ENCODE data around the gene NRDE2.

DNA sequence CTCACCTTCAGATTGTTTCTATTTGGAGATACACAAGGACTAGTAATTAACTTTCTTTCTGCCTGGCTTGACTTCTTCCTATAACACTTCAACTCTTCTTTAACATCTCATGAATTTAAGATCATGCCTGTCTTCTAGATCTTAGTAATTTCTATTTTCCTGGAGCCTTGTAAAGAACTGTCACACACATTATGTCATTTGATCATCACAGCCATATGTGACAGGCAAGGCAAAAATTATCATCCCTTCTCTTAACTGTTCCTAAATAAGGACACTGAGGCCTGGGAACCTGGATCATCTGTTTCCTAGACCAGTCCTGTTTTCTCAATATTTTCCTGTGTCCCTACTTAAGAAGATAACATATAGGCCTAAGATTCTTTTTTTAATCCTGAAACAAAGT lies 27.2 kb downstream of the NRDE2 start:
- TF ChIP-seq, protein P1, sequence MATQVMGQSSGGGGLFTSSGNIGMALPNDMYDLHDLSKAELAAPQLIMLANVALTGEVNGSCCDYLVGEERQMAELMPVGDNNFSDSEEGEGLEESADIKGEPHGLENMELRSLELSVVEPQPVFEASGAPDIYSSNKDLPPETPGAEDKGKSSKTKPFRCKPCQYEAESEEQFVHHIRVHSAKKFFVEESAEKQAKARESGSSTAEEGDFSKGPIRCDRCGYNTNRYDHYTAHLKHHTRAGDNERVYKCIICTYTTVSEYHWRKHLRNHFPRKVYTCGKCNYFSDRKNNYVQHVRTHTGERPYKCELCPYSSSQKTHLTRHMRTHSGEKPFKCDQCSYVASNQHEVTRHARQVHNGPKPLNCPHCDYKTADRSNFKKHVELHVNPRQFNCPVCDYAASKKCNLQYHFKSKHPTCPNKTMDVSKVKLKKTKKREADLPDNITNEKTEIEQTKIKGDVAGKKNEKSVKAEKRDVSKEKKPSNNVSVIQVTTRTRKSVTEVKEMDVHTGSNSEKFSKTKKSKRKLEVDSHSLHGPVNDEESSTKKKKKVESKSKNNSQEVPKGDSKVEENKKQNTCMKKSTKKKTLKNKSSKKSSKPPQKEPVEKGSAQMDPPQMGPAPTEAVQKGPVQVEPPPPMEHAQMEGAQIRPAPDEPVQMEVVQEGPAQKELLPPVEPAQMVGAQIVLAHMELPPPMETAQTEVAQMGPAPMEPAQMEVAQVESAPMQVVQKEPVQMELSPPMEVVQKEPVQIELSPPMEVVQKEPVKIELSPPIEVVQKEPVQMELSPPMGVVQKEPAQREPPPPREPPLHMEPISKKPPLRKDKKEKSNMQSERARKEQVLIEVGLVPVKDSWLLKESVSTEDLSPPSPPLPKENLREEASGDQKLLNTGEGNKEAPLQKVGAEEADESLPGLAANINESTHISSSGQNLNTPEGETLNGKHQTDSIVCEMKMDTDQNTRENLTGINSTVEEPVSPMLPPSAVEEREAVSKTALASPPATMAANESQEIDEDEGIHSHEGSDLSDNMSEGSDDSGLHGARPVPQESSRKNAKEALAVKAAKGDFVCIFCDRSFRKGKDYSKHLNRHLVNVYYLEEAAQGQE (IDR thresholded peaks at IDR 0.05; ENCODE audit: low read depth) = no peak
- TF ChIP-seq TAF1 (IDR thresholded peaks at IDR 0.05; ENCODE audit: low read depth) = no peak
